Lower leg skin (tissue), 4 donors: ENCODE results near the gene PRPF8. TPM values are rescaled to one million over a fixed set of nuclear protein-coding genes. Genes with fewer than 3 reads are reported as not detected.

Source experiments
- DNase-seq, 2 donors: peaks; one replicate each; pipeline ENCODE4 v3.0.0-alpha.2; 2019; ENCODE audit warnings: low spot score in 2 of 2
- H3K4me3 ChIP-seq: fragments of 200-600 bp; sonication (generic); 2 replicates; pipeline ENCODE4 v1.5.1; 2017; ENCODE audit warnings: mild to moderate bottlenecking, low read depth; ENCODE audit not compliant: poor library complexity, severe bottlenecking
- POLR2A ChIP-seq, 2 donors: fragments of 450-650 bp; IDR thresholded peaks; one replicate each; pipeline ENCODE4 v1.6.1; 2016 to 2017; ENCODE audit warnings: antibody characterized with exemption in 2 of 2, mild to moderate bottlenecking in 1 of 2, moderate library complexity in 1 of 2
- WGBS, 2 donors: methylation state at CpG; one replicate each; pipeline ENCODE4 v1.1.5; 2018; 5-methylcytosine and 5-hydroxymethylcytosine counted together
- intact Hi-C: fragments of 100-400 bp; cut with DNase I; formaldehyde crosslinking; loops from one replicate; pipeline ENCODE4 v1.15.0; 2023; ENCODE audit warnings: low total_unique reads
- total RNA-seq, 4 donors: library from RNA; depleted of rRNA; stranded (reverse); fragments of >200 nt; gene quantifications; one replicate each; pipeline ENCODE4 v1.1.0, GENCODE V29; 2016
- TF ChIP-seq, protein P1 (sequence below), 3 donors: fragments of 450-650 bp; IDR thresholded peaks; one replicate each; pipeline ENCODE4 v1.5.1; 2016; ENCODE audit warnings: antibody characterized with exemption in 3 of 3, mild to moderate bottlenecking in 3 of 3, moderate library complexity in 2 of 3

PRPF8 gene
- total RNA-seq, 4 donors from 2014 or later, result 140 to 228 (median 173) TPM

DNA sequence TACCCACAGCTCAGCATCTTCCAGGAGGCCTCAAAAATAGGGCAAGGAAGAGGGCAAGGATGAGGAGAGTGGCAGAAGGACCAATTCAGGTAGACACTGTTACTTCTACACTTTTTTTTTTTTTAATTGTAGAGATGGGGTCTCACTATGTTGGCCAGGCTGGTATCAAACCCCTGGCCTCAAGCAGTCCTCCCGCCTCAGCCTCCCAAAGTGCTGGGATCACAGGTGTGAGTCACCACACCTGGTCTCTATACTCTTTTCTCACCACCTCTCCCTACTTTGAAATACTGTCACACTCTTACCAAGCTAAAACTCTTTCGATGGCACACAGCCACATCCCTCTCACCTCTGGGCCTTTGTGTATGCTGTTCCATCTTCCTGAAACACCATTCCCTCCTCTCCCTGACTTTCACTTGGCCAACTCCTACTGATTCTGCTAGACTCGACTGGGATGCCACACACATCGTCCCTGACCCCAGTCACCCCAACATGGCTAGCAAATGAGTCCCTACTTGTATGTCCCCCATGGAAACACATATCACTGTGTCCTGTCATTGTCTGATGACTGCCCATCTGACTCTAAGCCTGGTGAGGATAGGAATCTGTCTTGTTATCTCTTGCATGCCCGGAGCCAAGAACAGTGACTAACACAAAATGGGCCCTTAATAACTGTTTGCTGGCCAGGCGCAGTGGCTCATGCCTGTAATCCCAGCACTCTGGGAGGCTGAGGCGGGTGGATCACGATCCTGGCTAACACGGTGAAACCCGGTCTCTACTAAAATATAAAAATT, 48.8 kb downstream of the PRPF8 start:
- intact Hi-C loops, result no loop called here
- TF ChIP-seq, protein P1, sequence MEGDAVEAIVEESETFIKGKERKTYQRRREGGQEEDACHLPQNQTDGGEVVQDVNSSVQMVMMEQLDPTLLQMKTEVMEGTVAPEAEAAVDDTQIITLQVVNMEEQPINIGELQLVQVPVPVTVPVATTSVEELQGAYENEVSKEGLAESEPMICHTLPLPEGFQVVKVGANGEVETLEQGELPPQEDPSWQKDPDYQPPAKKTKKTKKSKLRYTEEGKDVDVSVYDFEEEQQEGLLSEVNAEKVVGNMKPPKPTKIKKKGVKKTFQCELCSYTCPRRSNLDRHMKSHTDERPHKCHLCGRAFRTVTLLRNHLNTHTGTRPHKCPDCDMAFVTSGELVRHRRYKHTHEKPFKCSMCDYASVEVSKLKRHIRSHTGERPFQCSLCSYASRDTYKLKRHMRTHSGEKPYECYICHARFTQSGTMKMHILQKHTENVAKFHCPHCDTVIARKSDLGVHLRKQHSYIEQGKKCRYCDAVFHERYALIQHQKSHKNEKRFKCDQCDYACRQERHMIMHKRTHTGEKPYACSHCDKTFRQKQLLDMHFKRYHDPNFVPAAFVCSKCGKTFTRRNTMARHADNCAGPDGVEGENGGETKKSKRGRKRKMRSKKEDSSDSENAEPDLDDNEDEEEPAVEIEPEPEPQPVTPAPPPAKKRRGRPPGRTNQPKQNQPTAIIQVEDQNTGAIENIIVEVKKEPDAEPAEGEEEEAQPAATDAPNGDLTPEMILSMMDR (IDR thresholded peaks at IDR 0.05), result no peak
- no peak for TF ChIP-seq POLR2A (IDR thresholded peaks at IDR 0.05)
- no peak for DNase-seq
- WGBS, 2 donors, result 87 to 93% methylated on average over 10 of the region's 10 CpGs
- H3K4me3 ChIP-seq, result no peak overlapping the region

DNA sequence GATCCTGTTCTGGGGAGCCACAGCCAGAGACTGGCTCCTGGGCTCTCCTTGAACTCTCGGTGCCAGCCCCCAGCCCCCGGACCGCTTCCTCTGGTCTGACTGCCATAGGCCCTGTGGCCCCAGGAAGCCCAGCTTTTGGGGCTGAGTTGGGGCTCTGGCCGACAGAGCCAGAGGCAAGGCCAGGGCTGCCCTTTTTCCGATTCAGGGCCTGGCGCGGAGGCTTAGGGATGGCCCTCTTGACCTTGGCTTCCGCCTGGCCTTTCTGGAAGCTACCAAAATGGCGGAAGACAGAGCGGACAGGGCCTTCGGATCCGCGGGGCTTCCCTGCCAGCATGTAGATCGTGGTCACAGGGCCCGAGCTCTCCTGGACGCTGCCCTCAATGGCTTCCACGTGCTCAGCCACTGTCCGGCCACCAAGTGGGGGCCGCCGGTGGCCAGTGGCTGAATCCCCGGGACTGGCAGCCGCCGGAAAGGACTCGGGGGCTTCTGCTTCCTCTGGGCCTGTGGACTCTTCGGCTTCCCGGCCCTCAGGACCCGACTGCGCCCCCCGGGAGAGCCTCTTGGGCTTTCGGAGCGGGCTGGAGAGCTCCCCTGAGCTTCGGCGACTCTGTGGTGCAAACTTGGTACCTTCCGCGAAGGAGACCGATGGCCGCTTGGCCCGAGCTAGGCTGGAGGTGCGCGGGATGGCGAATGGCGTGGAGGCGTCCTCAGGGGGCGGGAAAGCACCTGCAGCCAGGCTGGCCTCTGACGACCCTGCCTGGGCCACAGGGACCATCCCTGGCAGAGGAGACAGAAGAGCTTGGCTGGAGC, 49.6 kb downstream of the PRPF8 start:
- WGBS, 2 donors, result 95 to 97% methylated on average over 44 to 45 of the region's 45 CpGs
- DNase-seq, result no peak
- H3K4me3 ChIP-seq, result no peak overlapping the region
- intact Hi-C loops, result no loop called here
- TF ChIP-seq POLR2A (IDR thresholded peaks at IDR 0.05), result no peak
- TF ChIP-seq, protein P1 (IDR thresholded peaks at IDR 0.05), result no peak

DNA sequence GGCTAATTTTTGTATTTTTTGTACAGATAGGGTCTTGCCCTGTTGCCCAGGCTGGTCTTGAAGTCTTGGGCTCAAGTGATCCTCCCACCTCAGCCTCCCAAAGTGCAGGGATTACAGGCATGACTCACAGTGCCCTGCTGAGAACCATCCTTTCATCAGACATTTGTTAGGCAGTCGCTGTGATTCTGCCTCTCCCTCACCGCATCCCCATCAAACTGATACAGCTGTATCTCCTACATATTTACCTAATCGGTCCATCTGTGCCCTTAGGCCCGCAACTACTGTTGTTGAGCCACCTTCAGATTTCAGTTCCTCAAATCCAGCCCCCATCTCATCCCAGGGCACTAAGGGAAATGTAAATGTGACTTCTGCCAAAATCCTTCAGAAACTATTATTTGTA, 54.0 kb downstream of the PRPF8 start:
- WGBS, 2 donors, result 81 to 89% methylated on average over 4 of the region's 4 CpGs
- DNase-seq, result no peak
- no peak overlapping the region for H3K4me3 ChIP-seq
- TF ChIP-seq, protein P1 (IDR thresholded peaks at IDR 0.05), result no peak
- no peak for TF ChIP-seq POLR2A (IDR thresholded peaks at IDR 0.05)
- intact Hi-C loops, result no loop called here

GRCh38 chr17:1629504-1630310, 55.0 kb downstream of the PRPF8 start:
- TF ChIP-seq POLR2A (IDR thresholded peaks at IDR 0.05), result no peak
- TF ChIP-seq, protein P1 (IDR thresholded peaks at IDR 0.05), result no peak
- H3K4me3 ChIP-seq, result peak overlapping the region; percentile 57
- WGBS, 2 donors, result 3 to 4% methylated on average over 27 to 44 of the region's 45 CpGs
- no peak for DNase-seq
- intact Hi-C loops, result loop anchor here (10.0 kb wide), 1 partner anchor 265 kb away; no protein-coding TSS in a partner anchor

DNA sequence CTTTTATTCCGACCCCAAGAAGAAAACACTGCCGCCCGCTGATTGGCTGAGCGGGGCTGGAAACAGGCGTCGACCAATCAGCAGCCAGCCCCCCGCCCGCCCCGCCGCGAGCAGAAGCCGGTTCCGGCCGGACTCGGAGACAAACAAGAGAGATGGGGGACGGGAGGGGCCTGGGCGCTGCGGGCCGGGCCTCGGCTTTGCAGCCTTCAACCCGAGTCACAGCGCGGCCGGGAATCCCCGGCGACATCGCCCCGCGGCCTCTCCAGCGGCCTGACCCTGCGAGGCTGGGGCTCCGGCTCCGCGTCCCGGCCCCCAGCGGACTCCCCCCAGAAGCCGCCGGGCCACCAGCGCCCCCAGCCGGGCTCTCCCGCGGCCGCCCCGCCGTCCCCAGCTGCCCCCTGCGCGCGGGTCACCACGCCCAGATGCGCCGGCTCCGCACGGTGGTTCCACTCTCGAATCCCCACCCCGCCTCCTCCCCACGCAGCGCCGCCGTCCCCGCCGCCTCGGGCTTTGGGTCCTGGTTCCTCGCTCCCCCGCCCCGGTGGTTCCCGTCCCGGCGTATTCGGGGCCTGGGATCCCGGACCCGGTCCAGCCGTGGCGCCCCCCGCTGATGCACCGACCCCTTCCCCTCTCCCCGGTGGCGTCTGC, 55.7 kb downstream of the PRPF8 start:
- intact Hi-C loops, result loop anchor here (10.0 kb wide), 1 partner anchor 264 kb away; no protein-coding TSS in a partner anchor

More for the DNA sequence above, 55.7 kb downstream of the PRPF8 start:
- WGBS, 2 donors, result 0 to 1% methylated on average over 12 to 33 of the region's 77 CpGs
- DNase-seq, result peak; percentile 94 to 99
- TF ChIP-seq, protein P1 (IDR thresholded peaks at IDR 0.05), result no peak
- TF ChIP-seq POLR2A (IDR thresholded peaks at IDR 0.05), result no peak
- H3K4me3 ChIP-seq, result peak overlapping the region; percentile 57
